Measurements from ENCODE around the gene GNMT.

- TF ChIP-seq GATA2 (IDR thresholded peaks at IDR 0.05; ENCODE audit: low read depth, low read length) (no peak), GATA3 (IDR thresholded peaks at IDR 0.05; ENCODE audit: low read depth, low read length) (no peak)
Measured at GRCh38 chr6:42958125-42958524, 2.4 kb upstream of the GNMT start.

Measured in SH-SY5Y (cell line).